GM15510 (cell line): Measurements from ENCODE around the gene IGF2.

Experiments
- POLR2A ChIP-seq: IDR thresholded peaks from 3 replicates; pipeline ENCODE4 v1.6.1; 2011; ENCODE audit warnings: borderline replicate concordance; ENCODE audit not compliant: insufficient read length; ENCODE audit errors: extremely low read depth

Gene IGF2

DNA sequence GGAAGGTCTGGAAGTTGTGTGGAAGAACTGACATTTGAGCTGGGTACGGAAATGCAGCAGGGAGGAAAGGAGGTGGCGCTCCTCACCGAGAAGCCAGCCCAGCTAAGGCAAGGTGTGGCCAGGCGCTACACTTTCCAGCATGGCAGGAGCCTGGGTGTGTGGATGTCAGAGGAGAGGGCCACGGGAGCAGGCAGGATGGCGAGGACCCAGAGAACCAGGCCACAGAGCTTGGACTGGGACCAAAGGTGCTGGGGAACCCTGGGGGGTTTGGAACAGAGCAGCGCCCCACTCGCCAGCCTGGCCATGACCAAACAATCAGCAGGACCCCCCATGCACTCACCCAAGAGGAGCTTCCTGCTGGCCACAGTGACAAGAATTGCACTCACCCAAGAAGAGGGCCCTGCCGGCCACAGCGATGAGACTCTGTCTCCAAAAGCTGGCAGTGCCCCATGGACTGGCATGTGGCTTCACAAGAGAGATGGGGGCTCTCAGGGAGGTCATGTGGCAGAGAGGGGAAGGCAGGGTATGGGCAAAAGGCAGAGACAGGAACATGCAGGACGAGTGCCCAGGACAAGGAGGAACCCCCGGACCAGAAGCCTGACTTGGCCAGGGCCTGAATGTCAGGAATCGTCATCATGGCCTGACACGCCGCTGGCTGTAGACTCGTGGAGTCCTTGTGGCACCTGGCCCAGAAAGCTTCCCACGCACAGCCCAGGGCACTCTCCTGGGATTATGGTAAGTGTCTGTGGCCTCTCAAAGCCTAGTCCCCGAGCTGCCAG is 45.4 kb downstream of the IGF2 start:
- no peak for TF ChIP-seq POLR2A

DNA sequence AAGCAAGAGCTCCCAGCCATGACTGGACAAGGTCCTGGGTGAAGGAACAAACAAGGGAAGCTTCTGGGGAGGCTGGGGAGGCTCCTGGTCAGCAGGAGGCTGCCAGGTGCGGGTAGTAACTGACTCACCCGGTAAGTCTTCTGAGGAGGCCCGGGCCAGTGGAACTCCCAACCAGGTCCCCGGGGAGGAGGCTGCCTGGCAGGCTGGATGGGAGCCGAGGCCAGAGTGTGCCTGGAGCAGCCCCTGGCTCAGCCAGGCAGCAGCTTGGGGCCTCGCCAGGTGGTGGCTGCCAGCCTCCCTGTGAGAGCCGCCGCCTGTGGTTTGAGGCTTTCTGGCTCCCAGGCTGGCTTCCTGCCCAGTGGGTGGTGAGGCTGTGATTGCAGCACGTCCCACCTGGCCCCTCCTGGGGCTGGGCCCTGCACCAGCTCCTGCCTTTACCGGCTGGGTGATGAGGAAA is 46.2 kb downstream of the IGF2 start:
- no peak for TF ChIP-seq POLR2A

DNA sequence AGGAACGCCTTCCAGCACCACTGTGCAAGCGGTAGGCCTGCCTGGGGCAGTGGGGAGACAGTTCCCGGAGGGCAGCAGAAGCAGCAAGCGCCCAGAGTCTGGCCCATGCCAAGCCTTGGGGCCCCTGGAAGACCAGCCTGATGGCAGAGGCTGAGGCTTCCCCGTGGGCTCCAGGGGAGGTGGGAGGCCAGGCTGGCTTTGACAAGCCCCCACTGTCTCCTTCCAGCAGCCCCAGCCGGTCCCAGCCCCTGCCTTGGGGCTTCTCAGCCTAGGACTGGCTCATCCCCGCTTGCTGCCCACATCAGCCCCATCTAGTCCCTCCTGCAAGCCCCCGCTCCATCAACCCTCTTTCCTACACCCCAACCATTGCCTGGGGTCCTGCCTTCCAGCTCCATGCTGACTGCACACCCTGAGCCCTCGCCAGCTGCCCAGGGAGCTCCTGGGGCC is 46.7 kb downstream of the IGF2 start:
- TF ChIP-seq POLR2A: no peak

DNA sequence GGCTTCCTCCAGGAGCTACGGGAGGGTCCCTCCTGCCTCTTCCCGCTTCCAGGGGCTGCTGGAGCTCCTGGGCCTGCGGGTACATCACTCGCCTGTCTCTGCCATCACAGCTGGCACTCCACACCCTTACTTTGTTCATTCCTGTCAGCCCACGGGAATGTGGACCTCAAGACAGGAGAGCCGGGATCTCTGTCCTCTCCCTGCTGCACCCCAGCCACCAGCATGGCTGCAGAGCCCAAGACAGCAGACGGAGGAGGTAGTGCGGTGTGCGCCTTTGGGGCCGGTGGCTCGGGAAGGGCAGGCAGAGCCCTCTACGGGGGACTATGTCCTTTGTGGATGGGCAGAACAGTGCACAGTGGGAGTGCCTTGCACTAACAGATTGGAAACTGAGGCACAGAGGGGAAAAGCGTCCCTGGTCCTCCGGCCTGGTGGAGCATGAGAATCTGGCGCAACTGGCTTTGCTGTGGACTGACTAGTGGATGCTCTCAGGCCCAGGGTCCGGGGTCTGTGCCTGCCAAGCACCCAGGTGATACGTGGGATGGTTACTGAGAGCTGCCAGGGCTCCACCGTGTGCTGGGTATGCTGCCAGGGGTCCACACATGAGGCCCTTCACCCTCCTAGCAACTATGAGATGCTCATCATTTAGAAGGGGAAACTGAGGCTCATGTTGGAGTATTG is 47.3 kb downstream of the IGF2 start:
- TF ChIP-seq POLR2A: no peak

DNA sequence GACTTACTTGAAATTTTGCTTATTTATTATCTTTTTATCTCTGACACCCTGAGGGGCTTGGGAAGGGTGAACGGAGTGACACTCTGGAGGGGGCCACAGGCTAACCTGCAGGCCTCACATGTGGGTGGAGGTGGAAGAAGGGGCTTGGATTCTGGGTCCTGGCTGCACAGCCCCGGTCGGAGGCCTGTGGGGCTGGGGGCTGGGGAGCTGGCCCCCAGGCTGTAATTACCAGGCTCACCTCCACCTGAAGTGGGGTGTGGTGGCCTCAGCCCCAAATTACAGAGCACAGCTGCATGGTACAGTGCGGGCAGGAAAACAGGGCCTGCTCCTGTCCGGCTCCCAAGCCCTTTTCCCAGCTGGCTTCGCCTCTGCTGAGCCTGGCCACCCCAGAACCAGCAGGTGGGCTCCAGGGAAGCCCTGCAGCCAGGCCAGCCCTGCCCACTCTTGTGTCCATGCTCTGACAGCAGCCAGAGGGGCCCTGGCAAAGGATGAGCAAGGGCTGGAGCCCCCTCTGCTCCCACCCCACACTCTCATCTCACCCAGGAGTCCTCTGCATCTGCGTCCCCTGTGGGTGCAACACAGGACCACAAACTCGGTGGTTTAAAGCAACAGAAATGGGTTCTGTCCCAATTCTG is 48.0 kb downstream of the IGF2 start:
- no peak for TF ChIP-seq POLR2A

DNA sequence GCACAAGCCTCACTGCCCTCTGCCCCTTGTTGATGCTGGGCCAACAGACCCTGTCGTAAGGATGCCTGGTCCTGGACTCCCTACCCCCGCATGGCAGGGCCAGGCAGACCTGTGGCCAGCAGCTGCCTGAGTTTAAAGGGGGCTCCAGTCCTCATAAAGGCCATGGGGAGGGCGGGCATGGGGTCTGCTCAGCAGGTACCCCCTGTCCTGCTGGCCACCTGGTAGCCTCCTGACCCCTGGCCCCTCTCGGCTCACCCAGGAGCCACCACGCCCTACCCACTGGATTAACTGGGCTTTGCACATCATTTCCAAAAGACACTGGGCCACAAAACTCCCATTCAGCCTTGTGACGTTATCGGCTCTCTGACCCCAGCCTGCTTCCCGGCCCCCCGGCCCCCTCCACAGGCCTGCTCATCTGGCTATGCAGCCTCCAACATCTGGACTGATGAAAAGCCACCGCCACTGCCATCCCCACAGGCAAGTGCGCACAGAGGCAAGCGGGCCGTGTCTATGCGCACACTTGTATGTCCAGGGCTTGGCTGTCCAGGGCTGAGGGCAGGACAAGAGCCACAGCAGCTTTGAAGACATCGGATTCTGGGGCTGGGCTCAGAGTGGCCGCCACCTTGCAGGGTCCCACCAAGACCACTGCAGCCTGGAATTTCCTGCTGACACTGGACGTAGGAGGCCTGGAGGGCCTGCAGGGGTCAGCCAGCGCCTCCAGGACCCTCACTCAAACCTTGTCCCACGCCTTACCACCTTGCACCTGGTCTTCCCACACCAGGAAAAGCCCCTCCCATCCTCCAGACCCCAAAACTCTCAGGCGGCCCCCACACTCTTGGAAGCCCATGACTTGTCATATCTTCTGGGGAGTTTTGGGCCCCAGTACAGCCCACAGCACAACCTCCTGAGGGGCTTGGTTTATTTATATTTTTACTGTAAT is 48.7 kb downstream of the IGF2 start:
- no peak for TF ChIP-seq POLR2A

DNA sequence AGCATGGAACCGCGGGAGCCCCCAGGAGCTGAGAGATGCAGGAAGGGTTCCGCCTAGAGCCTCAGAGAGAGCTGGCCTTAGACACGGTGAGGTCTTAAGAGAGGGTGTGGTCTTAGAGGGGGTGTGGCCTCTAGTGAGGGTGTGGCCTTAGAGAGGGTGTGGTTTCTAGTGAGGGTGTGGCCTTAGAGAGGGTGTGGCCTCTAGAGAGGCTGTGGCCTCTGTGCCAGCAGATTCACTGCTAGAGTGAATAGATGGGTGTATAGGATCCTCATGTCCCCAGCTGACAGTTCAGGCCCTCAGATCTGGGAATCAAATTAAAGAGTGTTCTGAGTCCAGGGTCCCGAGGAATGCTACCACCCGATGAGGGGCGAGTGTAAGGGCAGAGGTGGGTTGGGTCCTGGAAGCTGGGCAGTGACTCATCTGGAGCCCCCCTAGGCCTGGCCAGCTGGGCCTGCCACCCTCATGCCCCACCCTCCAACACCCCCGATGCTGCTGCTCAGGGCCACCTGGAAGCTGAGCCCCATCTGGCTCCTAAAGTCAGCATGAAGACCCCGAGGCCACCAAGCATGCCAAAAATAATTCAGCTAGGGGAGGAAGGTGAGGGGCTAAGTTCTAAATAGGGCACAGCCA is 49.5 kb downstream of the IGF2 start:
- no peak for TF ChIP-seq POLR2A

DNA sequence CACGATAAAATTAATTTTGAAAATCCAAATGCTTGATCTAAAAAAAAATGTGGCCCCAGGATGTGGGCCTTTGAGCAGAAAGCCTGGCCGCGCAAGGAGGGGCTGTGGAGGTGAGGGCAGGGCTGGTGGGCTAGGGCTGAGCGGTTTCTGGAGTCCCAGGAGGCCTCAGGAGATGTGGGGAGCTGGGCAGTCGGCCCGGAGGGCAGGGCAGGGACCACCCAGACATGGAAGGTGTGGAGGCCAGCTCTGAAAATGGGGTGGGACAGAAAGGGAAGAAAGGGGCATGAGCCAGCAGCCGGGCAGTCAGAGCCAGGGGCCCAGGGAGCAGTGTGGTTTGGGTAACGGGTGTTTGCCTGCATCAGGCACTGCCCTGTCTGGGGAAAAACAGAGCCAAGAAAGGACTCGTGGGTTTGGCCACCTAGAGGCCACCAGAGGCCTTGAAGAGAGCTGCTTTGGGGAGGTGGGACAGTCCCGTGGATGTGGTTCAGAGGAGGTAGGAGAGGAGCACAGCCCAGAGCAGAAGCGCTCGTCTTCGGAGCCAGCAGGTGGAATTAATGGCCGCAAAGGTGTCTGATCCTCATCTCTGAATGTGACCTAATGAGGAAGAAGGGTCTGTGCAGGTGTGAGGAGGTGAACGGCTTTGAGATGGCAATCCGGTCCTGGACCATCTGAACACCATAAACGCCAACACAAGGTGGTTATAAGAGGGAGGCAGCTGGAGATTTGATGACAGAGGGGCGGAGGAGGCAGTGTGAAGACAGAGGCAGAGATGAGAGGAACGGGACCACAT is 50.2 kb downstream of the IGF2 start:
- TF ChIP-seq POLR2A: no peak

DNA sequence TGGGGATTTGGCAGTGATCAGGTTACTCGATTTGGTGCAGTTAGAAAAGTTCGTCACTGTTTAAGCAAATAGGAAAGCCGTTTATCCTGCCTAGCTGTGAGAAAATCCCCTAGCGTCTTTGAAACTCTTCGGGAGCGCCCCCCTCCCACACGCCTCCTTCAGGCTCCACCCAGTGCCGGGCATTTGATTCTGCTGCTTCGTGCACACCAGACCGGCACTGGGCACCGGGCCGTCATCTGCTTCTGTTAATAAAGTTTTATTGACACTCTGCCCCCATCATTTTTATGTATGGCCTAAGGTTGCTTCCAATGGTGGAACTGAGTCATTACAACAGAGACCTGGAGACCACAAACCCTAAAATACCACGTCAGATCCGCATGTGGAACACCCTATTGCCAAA is 50.9 kb downstream of the IGF2 start:
- TF ChIP-seq POLR2A: no peak

DNA sequence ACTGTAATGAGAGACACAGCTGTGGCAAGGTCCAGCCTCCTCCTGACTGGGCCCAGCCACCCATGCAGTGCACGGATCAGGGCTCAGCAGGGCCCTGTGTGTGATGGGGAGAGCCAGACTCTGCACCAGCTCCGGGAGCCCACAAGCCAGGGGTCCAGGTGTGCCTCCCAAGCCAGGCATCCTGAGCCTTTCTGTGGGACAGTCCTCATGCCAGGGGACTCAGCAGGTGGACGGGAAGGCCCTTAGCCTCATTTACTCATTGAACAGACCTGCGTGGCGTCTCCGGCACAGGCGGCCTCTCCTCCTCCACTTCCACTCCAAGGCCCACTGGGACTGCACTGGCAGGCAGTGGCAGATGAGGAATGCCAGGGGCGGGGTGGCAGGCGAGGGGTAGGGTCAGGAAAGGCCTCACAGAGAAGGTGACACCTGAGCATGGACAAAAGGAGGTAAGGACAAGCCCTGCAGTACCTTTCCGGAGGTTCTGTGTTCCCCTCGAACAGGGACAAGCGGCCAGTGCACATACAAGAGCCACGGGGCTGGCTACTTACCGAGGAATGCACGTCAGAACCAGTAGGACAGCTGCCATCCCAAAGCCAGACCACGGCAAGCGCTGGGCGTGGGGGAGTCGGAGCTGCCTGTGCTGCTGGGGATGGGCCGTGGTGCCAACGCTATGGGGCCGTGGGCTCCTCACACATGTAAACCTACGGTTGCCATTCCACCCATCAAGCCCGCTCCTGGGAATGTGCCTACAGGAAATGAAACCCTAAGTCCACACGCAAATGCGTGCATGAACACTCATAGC is 52.7 kb downstream of the IGF2 start:
- TF ChIP-seq POLR2A: no peak

DNA sequence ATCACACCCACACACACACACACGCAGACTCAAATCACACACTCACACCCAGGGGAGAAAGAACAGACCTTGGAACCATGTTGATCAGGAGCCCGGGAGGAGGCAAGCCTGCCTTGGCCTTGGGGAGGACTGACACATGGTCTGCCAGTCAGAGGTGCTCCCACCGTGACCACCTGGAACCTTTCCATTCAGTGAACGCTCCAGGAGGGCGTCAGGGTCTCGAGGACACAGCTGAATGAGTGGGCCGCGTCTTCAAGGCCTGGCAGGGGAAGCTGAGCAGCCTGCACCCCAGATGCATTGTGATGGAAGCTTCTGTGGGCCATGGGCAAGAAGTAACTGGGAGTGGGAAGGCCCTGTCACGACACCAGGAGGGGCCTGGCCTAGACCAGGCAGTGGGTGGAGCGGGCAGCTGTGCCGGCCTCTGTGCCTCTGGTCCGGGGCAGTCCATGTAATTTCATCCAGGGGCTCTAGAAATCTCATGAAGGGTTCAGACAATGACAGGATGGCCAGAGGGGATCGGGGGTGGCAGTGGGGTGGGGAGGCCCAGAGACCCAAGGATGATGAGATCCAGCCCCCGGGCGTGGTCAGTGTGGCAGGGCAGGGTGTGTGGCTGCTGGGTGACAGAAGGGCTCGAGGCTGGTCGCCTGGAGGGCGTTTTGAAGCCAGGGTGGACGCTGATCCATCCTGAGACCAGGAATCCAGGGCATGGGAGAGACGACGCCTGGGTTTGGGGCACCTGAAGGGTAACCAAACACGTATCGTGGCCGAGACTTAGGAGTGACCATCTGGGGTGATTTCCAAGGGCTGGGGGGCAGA is 53.7 kb downstream of the IGF2 start:
- TF ChIP-seq POLR2A: no peak

DNA sequence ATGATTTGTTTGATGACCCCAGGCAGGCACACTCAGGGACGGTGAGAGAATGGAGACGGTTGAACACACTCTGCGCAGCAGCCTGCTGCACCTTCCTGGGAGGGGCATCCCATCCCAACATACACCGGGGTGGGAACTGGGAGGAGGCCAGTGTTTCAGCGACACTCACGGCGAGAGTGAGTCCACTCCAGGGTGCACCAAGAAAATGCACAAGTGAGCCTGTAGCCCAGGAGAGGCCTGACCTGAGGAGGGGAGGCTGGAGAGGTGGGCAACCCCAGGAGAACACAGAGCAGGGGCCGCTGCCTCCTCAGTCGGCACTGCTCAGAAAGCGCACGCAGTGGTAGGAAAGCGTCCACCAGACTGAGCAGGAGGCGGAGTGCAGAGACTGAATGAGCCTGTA is 54.5 kb downstream of the IGF2 start:
- TF ChIP-seq POLR2A: no peak
